ENCODE results near the gene RASGEF1C. TPM values are rescaled to one million over a fixed set of nuclear protein-coding genes. Genes with fewer than 3 reads are reported as not detected.

RASGEF1C gene
- total and polyA plus RNA-seq, 5 experiments from 2014 or later: not detected

- Mint-ChIP-seq H3K9me3 (peaks cover 4 to 24% (median 21%) of the 10 kb centered on the region in 9 donors), H3K4me1 (no peaks in the 10 kb centered on the region), H3K27ac (no peak overlapping the region), H3K36me3 (peaks cover 0 to 22% (median 8%) of the 10 kb centered on the region in 3 donors), H3K27me3 (peaks cover 0 to 10% (median 7%) of the 10 kb centered on the region in 5 donors), H3K4me3 (no peak overlapping the region)
- no peak for ATAC-seq
- no peak for DNase-seq
- POLR2A ChIA-PET: no interaction called here
These were observed 105.4 kb downstream of the RASGEF1C start for GRCh38 chr5:180103487-180104167.

DNA sequence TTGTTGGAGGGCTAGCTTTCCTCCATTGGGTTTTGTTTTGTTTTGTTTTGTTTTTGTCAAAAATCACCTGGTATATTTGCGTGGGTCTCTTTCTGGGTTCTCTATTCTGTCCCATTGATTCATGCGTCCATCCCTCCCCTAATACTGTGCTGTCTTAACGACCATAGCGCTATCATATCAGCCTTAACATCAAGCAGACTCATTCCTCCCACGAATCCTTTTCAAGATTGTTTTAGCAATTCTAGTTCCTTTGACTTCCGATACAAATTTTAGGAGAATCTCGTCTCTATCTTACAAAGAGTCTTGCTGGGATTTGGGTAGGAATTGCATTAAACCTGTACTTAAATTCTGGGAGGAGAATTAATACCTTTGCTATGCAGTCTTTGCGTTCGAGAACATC, 106.4 kb downstream of the RASGEF1C start:
- DNase-seq (no peak), ATAC-seq (no peak)
- H3K4me3 Mint-ChIP-seq: no peak overlapping the region
- H3K27ac Mint-ChIP-seq: no peak overlapping the region
- H3K36me3 Mint-ChIP-seq: peaks cover 0 to 12% (median 8%) of the 10 kb centered on the region in 3 donors
- H3K27me3 Mint-ChIP-seq: peaks cover 0 to 10% (median 7%) of the 10 kb centered on the region in 5 donors
- no peaks in the 10 kb centered on the region for H3K4me1 Mint-ChIP-seq
- POLR2A ChIA-PET: no interaction called here
- H3K9me3 Mint-ChIP-seq: peaks cover 4 to 16% (median 14%) of the 10 kb centered on the region in 9 donors

- peaks cover 0 to 6% (median 5%) of the 10 kb centered on the region in 3 donors for H3K36me3 Mint-ChIP-seq
- H3K4me3 Mint-ChIP-seq: no peak overlapping the region
- peaks cover 0 to 12% (median 5%) of the 10 kb centered on the region in 5 donors for H3K27me3 Mint-ChIP-seq
- POLR2A ChIA-PET: interaction anchor here (0.5 kb wide), 1 partner anchor 16 kb away, joined by 5 read pairs; no protein-coding TSS in a partner anchor
- no peak for DNase-seq
- no peak overlapping the region for H3K27ac Mint-ChIP-seq
- peaks cover 2 to 8% (median 6%) of the 10 kb centered on the region in 9 donors for H3K9me3 Mint-ChIP-seq
- no peak for ATAC-seq
- H3K4me1 Mint-ChIP-seq: peaks cover 0 to 4% (median 0%) of the 10 kb centered on the region in 4 donors
These were observed 107.4 kb downstream of the RASGEF1C start for GRCh38 chr5:180101451-180102105.

- H3K36me3 Mint-ChIP-seq: no peaks in the 10 kb centered on the region
- peaks cover 0 to 11% (median 2%) of the 10 kb centered on the region in 5 donors for H3K27me3 Mint-ChIP-seq
- H3K4me1 Mint-ChIP-seq: peaks cover 0 to 4% (median 0%) of the 10 kb centered on the region in 4 donors
- no peak overlapping the region for H3K4me3 Mint-ChIP-seq
- ATAC-seq: no peak
- H3K27ac Mint-ChIP-seq: no peak overlapping the region
- no peak for DNase-seq
- H3K9me3 Mint-ChIP-seq: peaks cover 0 to 4% (median 0%) of the 10 kb centered on the region in 9 donors
- POLR2A ChIA-PET: no interaction called here
These were observed 108.2 kb downstream of the RASGEF1C start for GRCh38 chr5:180100621-180101450.

- POLR2A ChIA-PET: interaction anchor here (0.6 kb wide), 1 partner anchor 549 kb away, joined by 3 read pairs; no protein-coding TSS in a partner anchor
- DNase-seq: no peak
These were observed 109.0 kb downstream of the RASGEF1C start for GRCh38 chr5:180099733-180100611.

DNA sequence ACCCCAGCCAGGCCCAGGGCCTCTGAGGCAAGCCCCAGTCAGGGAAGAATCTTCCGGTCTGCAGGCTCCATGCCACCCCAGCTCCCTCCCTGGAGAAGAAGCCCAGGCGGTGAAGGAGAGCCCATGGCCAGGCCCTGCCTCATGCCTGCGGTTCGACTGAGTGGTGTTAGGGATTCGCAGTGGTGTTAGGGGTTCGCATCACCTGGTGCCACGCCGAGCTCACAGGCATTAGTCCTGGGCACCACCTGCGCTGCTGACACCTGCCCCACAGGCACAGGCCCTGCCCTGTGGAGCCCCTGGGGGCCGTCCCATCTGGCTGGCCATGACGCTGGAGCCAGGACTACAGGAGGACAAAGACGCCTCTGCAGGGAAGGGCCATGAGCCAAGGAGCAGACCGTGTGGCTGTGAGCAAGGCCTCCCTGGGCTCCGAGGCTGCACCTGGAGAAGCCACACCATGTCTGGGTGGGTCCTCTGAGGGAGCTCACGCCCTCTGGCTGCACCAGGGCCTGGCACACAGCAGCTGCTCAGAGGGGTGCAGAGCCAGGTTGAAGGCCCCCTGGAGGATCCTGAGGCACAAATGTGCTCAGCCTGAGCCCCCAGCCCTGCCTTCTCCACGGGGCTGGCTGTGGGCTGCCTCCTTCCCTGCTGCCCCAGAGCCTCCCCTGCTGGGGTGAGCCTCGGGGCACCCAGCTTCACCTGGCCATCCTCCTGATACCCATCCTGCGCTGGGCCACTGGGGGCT, 109.8 kb downstream of the RASGEF1C start:
- POLR2A ChIA-PET: interaction anchor here (0.6 kb wide), 1 partner anchor 548 kb away, joined by 3 read pairs; no protein-coding TSS in a partner anchor
- H3K27ac Mint-ChIP-seq: no peak overlapping the region
- H3K4me3 Mint-ChIP-seq: no peak overlapping the region
- no peaks in the 10 kb centered on the region for H3K9me3 Mint-ChIP-seq
- peaks cover 0 to 6% (median 0%) of the 10 kb centered on the region in 4 donors for H3K4me1 Mint-ChIP-seq
- no peaks in the 10 kb centered on the region for H3K36me3 Mint-ChIP-seq
- DNase-seq (peak in 1 of 10 donors; percentile 15), ATAC-seq (no peak)
- peaks cover 0 to 10% (median 4%) of the 10 kb centered on the region in 5 donors for H3K27me3 Mint-ChIP-seq

More at GRCh38 chr5:180099733-180100611, 109.0 kb downstream of the RASGEF1C start:
- Mint-ChIP-seq H3K27ac (no peak overlapping the region), H3K4me1 (peaks cover 0 to 6% (median 0%) of the 10 kb centered on the region in 4 donors), H3K36me3 (no peaks in the 10 kb centered on the region), H3K9me3 (no peaks in the 10 kb centered on the region), H3K27me3 (peaks cover 0 to 10% (median 5%) of the 10 kb centered on the region in 5 donors), H3K4me3 (no peak overlapping the region)
- ATAC-seq: no peak

DNA sequence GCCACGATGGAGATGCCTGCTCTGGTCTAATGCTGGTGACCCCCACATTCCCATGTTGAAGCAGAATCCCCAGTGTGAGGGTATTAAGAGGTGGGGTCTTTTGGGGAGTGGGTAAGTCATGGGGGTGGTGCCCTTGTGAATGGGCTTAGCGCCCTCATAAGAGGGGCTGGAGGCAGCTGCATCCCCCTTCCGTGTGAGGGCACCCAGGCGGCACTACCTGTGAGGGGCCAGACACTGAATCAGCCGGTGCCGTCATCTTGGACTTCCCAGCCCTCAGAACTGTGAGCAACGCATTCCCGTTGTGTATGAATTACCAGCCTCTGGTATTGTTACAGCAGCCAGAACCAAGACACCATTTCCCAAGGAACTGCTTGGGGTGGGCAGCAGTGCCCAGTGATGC, 110.5 kb downstream of the RASGEF1C start:
- H3K27ac Mint-ChIP-seq: no peak overlapping the region
- POLR2A ChIA-PET: no interaction called here
- peaks cover 0 to 6% (median 3%) of the 10 kb centered on the region in 4 donors for H3K4me1 Mint-ChIP-seq
- no peak for ATAC-seq
- DNase-seq: no peak
- H3K36me3 Mint-ChIP-seq: no peaks in the 10 kb centered on the region
- no peaks in the 10 kb centered on the region for H3K9me3 Mint-ChIP-seq
- peaks cover 1 to 10% (median 4%) of the 10 kb centered on the region in 5 donors for H3K27me3 Mint-ChIP-seq
- no peak overlapping the region for H3K4me3 Mint-ChIP-seq

DNA sequence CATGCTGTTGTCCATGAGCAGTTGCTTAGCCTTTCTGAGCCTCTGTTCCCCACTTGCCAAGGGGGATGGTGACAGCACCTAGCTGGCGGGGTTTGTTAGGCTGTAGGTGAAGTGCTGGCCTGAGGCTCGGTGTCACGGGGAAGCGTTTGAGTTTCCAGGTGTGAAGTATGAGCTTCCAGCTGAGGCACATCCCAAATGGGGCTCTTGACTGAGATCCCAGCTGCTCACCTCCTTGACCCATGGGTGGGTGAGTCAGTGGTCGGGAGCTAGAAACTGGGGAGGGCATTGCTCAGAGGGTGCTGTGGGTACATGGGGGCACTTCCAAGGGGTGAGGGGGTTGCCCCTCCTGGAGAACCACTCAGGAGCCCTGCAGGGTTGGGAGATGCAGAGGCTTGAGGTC, 111.1 kb downstream of the RASGEF1C start:
- no peak for ATAC-seq
- H3K27me3 Mint-ChIP-seq: peaks cover 1 to 10% (median 4%) of the 10 kb centered on the region in 5 donors
- H3K27ac Mint-ChIP-seq: no peak overlapping the region
- H3K9me3 Mint-ChIP-seq: no peaks in the 10 kb centered on the region
- H3K4me3 Mint-ChIP-seq: no peak overlapping the region
- H3K36me3 Mint-ChIP-seq: no peaks in the 10 kb centered on the region
- no peak for DNase-seq
- peaks cover 0 to 6% (median 3%) of the 10 kb centered on the region in 4 donors for H3K4me1 Mint-ChIP-seq
- POLR2A ChIA-PET: no interaction called here

DNA sequence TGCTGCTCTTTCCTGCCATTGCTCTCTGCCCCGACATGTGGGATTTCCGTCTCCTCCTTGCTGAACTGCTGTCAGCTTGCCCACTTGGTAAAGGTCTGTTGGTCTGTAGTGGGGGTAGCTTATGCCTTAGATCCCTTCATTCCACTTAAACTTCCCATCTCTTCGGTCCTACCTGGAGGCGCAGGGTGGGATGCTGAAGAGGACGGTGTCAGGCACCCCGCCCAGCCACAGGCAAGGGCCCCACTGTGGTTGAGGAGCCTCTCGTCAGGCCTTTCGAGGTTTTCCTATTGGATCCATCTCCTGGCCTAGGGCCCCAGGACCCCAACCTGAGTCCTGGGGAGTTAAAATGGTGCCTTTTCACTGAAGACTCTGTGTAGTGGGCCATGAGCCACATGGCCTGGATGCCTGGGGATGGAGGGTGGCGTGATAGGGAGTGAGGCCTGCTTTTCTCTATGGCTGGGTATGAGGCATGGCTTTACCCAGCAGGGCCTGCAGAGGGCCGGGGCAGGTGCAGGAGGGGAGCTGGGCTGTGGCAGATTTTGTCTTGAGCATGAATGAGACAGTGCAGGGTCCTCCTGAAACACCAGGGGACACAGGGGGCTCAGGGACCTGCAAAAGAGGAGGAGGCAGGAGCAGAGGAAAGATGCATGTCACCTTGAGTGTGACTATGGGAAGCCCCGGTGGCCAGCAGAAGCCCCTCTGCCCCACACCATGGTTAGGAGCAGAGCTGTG, 111.7 kb downstream of the RASGEF1C start:
- Mint-ChIP-seq H3K27me3 (peaks cover 1 to 10% (median 4%) of the 10 kb centered on the region in 5 donors), H3K4me1 (peaks cover 0 to 6% (median 3%) of the 10 kb centered on the region in 4 donors), H3K4me3 (no peak overlapping the region), H3K27ac (peak overlapping the region in 1 of 10 donors; percentile 65), H3K36me3 (no peaks in the 10 kb centered on the region), H3K9me3 (no peaks in the 10 kb centered on the region)
- no peak for ATAC-seq
- POLR2A ChIA-PET: no interaction called here
- DNase-seq: no peak

- Mint-ChIP-seq H3K36me3 (no peaks in the 10 kb centered on the region), H3K9me3 (no peaks in the 10 kb centered on the region), H3K4me1 (peaks cover 0 to 6% (median 3%) of the 10 kb centered on the region in 4 donors), H3K27me3 (peaks cover 1 to 10% (median 4%) of the 10 kb centered on the region in 5 donors), H3K4me3 (no peak overlapping the region), H3K27ac (no peak overlapping the region)
- POLR2A ChIA-PET: no interaction called here
- ATAC-seq: no peak
- DNase-seq: no peak
These were observed 112.4 kb downstream of the RASGEF1C start for GRCh38 chr5:180096616-180097015.

DNA sequence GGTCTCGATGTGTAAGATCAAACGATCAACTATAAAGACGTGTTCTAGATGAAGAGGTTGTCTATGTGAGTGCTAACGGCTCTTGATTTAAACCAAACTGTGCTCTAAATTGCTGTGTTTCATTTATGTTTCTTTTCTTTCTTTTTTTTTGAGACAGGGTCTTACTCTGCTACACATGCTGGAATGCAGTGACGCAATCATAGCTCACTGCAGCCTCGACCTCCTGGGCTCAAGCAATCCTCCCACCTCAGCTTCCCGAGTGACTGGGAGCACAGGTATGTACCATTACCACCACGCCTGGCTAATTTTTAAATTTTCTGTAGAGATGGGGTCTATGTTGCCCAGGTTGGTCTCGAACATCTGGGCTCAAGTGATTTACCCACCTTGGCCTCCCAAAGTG, 113.5 kb downstream of the RASGEF1C start:
- Mint-ChIP-seq H3K4me1 (peaks cover 0 to 11% (median 6%) of the 10 kb centered on the region in 4 donors), H3K36me3 (no peaks in the 10 kb centered on the region), H3K27me3 (peaks cover 1 to 10% (median 4%) of the 10 kb centered on the region in 5 donors), H3K4me3 (no peak overlapping the region), H3K9me3 (no peaks in the 10 kb centered on the region), H3K27ac (peak overlapping the region in 1 of 10 donors; percentile 24)
- ATAC-seq: no peak
- POLR2A ChIA-PET: no interaction called here
- no peak for DNase-seq

Data from naive thymus-derived CD8-positive, alpha-beta T cell (primary cell).